ENCODE measurements around the gene PTPRD.
"Not testable (repeated sequence)": the region's sequence is repeated elsewhere in the genome, so short reads cannot be mapped to it uniquely, and the experiment has no call there.

Gene PTPRD

DNA sequence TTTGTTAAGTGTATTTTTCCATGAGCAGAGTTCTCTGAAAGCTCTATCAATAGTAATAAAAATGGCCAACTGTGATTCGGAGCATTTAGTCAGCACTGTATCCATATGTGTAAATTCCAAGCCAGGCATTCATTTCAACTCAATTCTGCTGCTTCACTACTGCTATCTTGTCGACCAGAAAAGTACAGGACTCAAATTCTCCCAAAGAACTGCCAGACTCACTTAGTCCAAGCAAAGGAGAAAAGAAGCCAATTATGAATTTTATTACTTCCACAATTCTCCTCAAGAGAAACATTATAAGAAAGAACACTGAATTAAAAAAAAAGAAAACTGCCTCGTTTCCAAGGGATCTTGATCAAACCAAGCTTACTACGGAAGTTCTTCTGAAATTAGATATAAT lies 1906.9 kb downstream of the PTPRD start:
- no peak overlapping the region for H2AFZ ChIP-seq (ENCODE audit: low read depth, low read length, severe bottlenecking)
- H3K4me3 ChIP-seq (ENCODE audit: insufficient read depth, low read length, poor library complexity, severe bottlenecking), result no peak overlapping the region
- no peaks in the 10 kb centered on the region for H3F3A ChIP-seq (ENCODE audit: insufficient read depth)
- H3K79me2 ChIP-seq (ENCODE audit: insufficient read depth, low read length), result no peaks in the 10 kb centered on the region
- H3K27ac ChIP-seq (ENCODE audit: low read depth, low read length), result no peak overlapping the region
- no peak overlapping the region for H3K4me2 ChIP-seq (ENCODE audit: low read depth, low read length, poor library complexity, severe bottlenecking)
- H4K20me1 ChIP-seq (ENCODE audit: low read depth, low read length), result no peaks in the 10 kb centered on the region
- H3K27me3 ChIP-seq (ENCODE audit: low read length), result no peaks in the 10 kb centered on the region
- TF ChIP-seq CTCF (IDR thresholded peaks at IDR 0.05; ENCODE audit: insufficient read depth, low read length, poor library complexity, severe bottlenecking), result no peak
- no peak for TF ChIP-seq EZH2phosphoT487 (conservative IDR thresholded peaks at IDR 0.05; ENCODE audit: low read length)
- no peaks in the 10 kb centered on the region for H3K9me2 ChIP-seq (replicated peaks; ENCODE audit: insufficient read depth, low read length)
- no peaks in the 10 kb centered on the region for H3K9me3 ChIP-seq (ENCODE audit: insufficient read depth, low read length)
- no peaks in the 10 kb centered on the region for H3K36me3 ChIP-seq (ENCODE audit: low read length)
- H3K9ac ChIP-seq (ENCODE audit: low read length), result no peak overlapping the region

- H2AFZ ChIP-seq (ENCODE audit: low read depth, low read length, severe bottlenecking), result no peak overlapping the region
- no peaks in the 10 kb centered on the region for H3K9me3 ChIP-seq (ENCODE audit: insufficient read depth, low read length)
- no peak overlapping the region for H3K9ac ChIP-seq (ENCODE audit: low read length)
- H3K4me2 ChIP-seq (ENCODE audit: low read depth, low read length, poor library complexity, severe bottlenecking), result no peak overlapping the region
- no peaks in the 10 kb centered on the region for H3K36me3 ChIP-seq (ENCODE audit: low read length)
- H3K27ac ChIP-seq (ENCODE audit: low read depth, low read length), result no peak overlapping the region
- no peaks in the 10 kb centered on the region for H4K20me1 ChIP-seq (ENCODE audit: low read depth, low read length)
- H3K4me3 ChIP-seq (ENCODE audit: insufficient read depth, low read length, poor library complexity, severe bottlenecking), result no peak overlapping the region
- H3F3A ChIP-seq (ENCODE audit: insufficient read depth), result no peaks in the 10 kb centered on the region
- TF ChIP-seq CTCF (IDR thresholded peaks at IDR 0.05; ENCODE audit: insufficient read depth, low read length, poor library complexity, severe bottlenecking) (no peak), EZH2phosphoT487 (conservative IDR thresholded peaks at IDR 0.05; ENCODE audit: low read length) (no peak)
- no peaks in the 10 kb centered on the region for H3K9me2 ChIP-seq (replicated peaks; ENCODE audit: insufficient read depth, low read length)
- no peaks in the 10 kb centered on the region for H3K27me3 ChIP-seq (ENCODE audit: low read length)
- H3K79me2 ChIP-seq (ENCODE audit: insufficient read depth, low read length), result no peaks in the 10 kb centered on the region
These were observed 1908.9 kb downstream of the PTPRD start for GRCh38 chr9:8703904-8704303.

GRCh38 chr9:8701904-8702303 lies 1910.9 kb downstream of the PTPRD start:
- H3K79me2 ChIP-seq (ENCODE audit: insufficient read depth, low read length), result no peaks in the 10 kb centered on the region
- no peak overlapping the region for H3K9ac ChIP-seq (ENCODE audit: low read length)
- no peaks in the 10 kb centered on the region; the same call in 1 of the 2 replicates for H3K9me2 ChIP-seq (replicated peaks; ENCODE audit: insufficient read depth, low read length)
- H3K9me3 ChIP-seq (ENCODE audit: insufficient read depth, low read length), result no peaks in the 10 kb centered on the region
- H3K27ac ChIP-seq (ENCODE audit: low read depth, low read length), result no peak overlapping the region
- H3K4me3 ChIP-seq (ENCODE audit: insufficient read depth, low read length, poor library complexity, severe bottlenecking), result no peak overlapping the region
- no peak overlapping the region for H2AFZ ChIP-seq (ENCODE audit: low read depth, low read length, severe bottlenecking)
- no peaks in the 10 kb centered on the region for H3K36me3 ChIP-seq (ENCODE audit: low read length)
- no peak for TF ChIP-seq CTCF (IDR thresholded peaks at IDR 0.05; ENCODE audit: insufficient read depth, low read length, poor library complexity, severe bottlenecking)
- no peaks in the 10 kb centered on the region for H3F3A ChIP-seq (ENCODE audit: insufficient read depth)
- no peaks in the 10 kb centered on the region for H3K27me3 ChIP-seq (ENCODE audit: low read length)
- no peak overlapping the region for H3K4me2 ChIP-seq (ENCODE audit: low read depth, low read length, poor library complexity, severe bottlenecking)
- H4K20me1 ChIP-seq (ENCODE audit: low read depth, low read length), result no peaks in the 10 kb centered on the region

GRCh38 chr9:8697565-8697964 lies 1915.2 kb downstream of the PTPRD start:
- H3K9me3 ChIP-seq (ENCODE audit: insufficient read depth, low read length); H3K79me2 ChIP-seq (ENCODE audit: insufficient read depth, low read length); H3K36me3 ChIP-seq (ENCODE audit: low read length); H2AFZ ChIP-seq (ENCODE audit: low read depth, low read length, severe bottlenecking); H3F3A ChIP-seq (ENCODE audit: insufficient read depth); H3K9me2 ChIP-seq (replicated peaks; ENCODE audit: insufficient read depth, low read length); H4K20me1 ChIP-seq (ENCODE audit: low read depth, low read length); H3K4me2 ChIP-seq (ENCODE audit: low read depth, low read length, poor library complexity, severe bottlenecking); H3K9ac ChIP-seq (ENCODE audit: low read length); H3K27me3 ChIP-seq (ENCODE audit: low read length); H3K27ac ChIP-seq (ENCODE audit: low read depth, low read length); H3K4me3 ChIP-seq (ENCODE audit: insufficient read depth, low read length, poor library complexity, severe bottlenecking): not testable (repeated sequence)
